Fibroblast of villous mesenchyme (primary cell): ENCODE data around the gene ABHD15. TPM values are rescaled to one million over a fixed set of nuclear protein-coding genes. Genes with fewer than 3 reads are reported as not detected.
A peak's percentile ranks its signal among the peaks of the same experiment; 100 is the strongest.
"Not testable (repeated sequence)": the region's sequence is repeated elsewhere in the genome, so short reads cannot be mapped to it uniquely, and the experiment has no call there.

Experiments
- DNase-seq: peaks from one replicate; pipeline ENCODE4 v3.0.0-alpha.2; 2010; ENCODE audit warnings: low read depth
- H3K4me3 ChIP-seq: 2 replicates; pipeline ENCODE4 v1.5.1; 2011; ENCODE audit warnings: low read depth, mild to moderate bottlenecking, low read length
- total RNA-seq: library from RNA; depleted of rRNA; stranded (reverse); fragments of >200 nt; gene quantifications from 2 replicates; pipeline ENCODE4 v1.2.3, GENCODE V29; 2012
- TF ChIP-seq, protein P1 (sequence below): IDR thresholded peaks from 2 replicates; pipeline ENCODE4 v1.5.1; 2012; ENCODE audit warnings: low read depth, mild to moderate bottlenecking, low read length; ENCODE audit not compliant: insufficient read depth

ABHD15 gene
- total RNA-seq, 1 donor = 8.2 TPM

DNA sequence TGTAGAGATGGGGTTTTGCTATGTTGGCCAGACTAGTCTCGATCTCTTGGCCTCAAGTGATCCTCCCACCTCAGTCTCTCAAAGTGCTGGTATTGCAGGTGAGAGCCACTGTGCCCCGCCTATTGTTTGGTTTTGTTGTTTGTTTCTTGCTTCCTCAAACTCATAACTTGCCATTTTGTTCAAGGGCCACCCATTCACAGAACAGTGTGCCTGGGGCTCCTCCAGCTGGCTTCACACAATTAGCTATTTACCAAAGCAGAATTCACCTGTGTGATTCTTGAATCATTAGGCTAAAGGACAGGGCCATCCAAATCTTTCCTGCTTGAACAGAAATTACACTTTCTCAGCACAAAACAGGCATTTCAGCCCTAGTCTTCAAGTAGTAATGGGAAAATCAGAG is 7.2 kb downstream of the ABHD15 start:
- TF ChIP-seq, protein P1, sequence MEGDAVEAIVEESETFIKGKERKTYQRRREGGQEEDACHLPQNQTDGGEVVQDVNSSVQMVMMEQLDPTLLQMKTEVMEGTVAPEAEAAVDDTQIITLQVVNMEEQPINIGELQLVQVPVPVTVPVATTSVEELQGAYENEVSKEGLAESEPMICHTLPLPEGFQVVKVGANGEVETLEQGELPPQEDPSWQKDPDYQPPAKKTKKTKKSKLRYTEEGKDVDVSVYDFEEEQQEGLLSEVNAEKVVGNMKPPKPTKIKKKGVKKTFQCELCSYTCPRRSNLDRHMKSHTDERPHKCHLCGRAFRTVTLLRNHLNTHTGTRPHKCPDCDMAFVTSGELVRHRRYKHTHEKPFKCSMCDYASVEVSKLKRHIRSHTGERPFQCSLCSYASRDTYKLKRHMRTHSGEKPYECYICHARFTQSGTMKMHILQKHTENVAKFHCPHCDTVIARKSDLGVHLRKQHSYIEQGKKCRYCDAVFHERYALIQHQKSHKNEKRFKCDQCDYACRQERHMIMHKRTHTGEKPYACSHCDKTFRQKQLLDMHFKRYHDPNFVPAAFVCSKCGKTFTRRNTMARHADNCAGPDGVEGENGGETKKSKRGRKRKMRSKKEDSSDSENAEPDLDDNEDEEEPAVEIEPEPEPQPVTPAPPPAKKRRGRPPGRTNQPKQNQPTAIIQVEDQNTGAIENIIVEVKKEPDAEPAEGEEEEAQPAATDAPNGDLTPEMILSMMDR = no peak
- no peak overlapping the region for H3K4me3 ChIP-seq
- no peak for DNase-seq

DNA sequence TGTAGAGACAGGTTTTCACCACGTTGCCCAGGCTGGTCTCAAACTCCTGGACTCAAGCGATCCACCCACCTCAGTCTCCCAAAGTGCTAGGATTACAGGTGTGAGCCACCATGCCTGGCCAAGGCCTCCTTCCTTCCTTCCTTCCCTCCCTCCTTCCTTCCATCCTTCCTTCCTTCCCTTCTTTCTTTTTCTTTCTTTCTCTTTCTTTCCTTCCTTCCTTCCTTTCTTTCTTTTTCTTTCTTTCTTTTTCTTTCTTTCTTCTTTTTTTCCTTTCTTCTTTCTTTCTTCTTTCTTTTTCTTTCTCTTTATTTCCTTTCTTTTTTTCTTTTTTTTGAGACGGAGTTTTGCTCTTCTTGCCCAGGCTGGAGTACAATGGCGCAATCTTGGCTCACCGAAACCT is 8.7 kb downstream of the ABHD15 start:
- not testable (repeated sequence) for DNase-seq, H3K4me3 ChIP-seq

DNA sequence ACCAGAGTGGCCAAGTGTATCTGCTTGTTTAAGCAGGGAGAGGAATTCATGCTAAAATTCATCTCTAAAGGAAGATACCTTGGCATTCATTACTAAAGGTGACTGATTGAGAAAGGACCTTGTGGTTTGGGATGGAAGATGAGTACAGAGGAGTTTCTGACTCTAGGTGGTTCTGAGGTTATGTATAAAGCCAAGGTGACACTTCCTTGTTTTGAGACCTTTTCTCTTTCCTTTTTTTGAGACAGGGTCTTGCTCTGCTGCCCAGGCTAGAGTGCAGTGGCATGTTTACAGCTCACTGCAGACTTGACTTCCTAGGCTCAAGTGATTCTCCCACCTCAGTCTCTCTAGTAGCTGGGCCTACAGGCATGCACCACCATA is 9.1 kb downstream of the ABHD15 start:
- DNase-seq = no peak
- no peak overlapping the region for H3K4me3 ChIP-seq
- TF ChIP-seq, protein P1 = no peak

DNA sequence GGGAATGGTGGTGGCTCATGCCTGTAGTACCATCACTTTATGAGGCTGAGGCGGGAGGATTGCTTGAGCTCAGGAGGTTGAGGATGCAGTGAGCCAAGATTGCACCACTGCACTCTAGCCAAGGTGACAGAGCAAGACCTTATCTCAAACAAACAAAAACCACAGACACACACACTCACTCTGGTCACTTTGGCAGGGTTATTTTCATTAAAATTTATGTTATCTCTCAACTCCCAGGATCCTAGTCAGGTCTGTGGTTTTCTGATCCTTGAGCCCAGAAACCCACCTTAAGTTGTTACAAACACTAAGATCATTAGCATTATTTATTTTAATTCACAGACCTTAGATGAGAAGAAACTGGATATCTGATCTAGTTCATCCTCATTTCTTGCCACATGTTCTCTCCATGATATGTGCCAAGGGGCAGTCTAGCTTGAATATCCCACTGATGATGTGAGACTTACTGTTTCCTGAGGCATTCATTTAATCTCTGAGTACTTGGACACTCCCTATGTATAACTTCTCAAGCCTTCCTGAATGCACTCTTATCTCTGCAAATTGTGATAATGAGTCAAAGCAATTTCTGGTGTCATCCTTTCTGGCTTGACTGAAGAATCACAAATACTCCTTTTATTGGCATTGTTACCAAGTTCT is 9.6 kb downstream of the ABHD15 start:
- TF ChIP-seq, protein P1 = no peak
- DNase-seq = peak; percentile 45
- no peak overlapping the region for H3K4me3 ChIP-seq

DNA sequence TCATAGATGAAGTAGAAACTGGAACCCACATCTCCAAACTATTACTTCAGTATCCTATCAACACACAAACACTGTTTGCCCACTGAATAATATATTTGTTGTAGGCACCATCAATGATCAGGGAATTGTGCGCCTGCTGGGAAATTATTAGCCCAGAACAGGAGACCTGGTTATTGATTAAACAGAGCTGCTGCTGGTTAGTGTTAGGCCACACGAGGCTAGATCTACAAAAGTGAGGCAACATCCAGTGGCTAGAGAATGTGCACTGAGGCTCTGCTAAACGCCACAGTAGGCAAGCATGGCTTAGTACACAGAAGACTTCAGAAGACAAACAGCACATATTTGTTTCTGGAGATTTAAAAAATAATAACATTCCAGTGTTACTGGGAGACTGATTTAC is 11.0 kb downstream of the ABHD15 start:
- DNase-seq = no peak
- no peak overlapping the region for H3K4me3 ChIP-seq
- TF ChIP-seq, protein P1 = no peak

DNA sequence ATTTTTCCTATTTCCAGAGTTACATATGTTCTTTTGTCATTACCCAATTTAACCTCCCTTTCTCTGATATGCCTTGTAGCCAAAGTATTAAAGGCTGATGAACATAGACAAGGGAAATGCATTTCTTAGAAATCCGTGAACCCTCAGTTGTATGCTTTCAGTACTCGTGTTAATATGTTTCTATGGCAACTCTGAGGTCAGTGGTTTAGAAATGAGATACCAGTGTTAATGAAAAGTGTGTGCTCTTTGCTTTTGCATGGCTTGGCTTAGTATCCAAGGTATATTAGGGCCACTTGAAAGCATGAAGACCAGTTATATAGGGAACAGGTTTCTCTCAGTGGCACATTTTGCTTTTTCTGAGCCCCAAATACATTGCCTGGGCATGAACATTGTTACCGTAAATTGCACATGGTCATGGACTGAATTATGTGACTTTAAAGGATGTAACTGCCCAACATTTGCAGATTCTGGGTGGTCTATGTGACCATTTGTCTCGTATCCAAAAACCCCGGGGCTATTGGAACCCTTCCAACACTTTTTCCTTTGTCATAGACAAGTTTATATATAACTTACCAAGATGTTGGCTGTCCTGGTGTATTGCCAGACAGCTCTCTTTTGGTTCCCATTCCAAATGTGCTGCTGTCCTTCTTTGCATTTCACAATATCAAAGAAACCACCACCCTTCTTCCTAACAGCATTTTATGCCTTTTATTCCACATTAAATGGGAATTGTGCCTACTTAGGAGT is 17.5 kb downstream of the ABHD15 start:
- TF ChIP-seq, protein P1 = no peak
- H3K4me3 ChIP-seq = no peak overlapping the region
- peak; percentile 19 for DNase-seq

DNA sequence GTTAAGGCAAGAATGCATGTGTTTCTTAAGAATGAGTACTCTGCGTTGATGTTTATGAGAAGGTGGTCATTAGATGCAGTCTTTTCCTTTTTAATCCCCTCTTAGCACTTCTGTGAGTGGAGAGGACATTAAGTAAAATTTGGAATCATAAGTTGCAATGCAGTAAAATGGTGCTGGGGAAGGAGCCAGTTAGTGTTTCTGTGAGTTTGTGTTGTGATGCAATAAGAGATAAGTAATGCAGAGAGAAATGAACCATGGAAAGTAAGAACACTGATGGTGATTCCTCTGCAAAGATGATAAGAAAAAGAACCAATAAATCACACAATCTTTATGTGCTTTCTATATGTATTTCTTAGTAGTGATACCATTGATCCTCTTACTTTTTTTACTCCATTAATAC is 20.0 kb downstream of the ABHD15 start:
- TF ChIP-seq, protein P1 = no peak
- peak; percentile 39 for DNase-seq
- no peak overlapping the region for H3K4me3 ChIP-seq
